Esophagus squamous epithelium (tissue), 5 donors: ENCODE results near the gene ARHGAP28. TPM values are rescaled to one million over a fixed set of nuclear protein-coding genes. Genes with fewer than 3 reads are reported as not detected.
A peak's percentile ranks its signal among the peaks of the same experiment; 100 is the strongest.

Experiments used
- DNase-seq: peaks from one replicate; lab custom pipeline; 2025; lab: John Stamatoyannopoulos, UW
- H3K27ac ChIP-seq, 4 donors: fragments of 200-600 bp; sonication (generic); one replicate each; pipeline ENCODE4 v1.5.1; 2016 to 2019; ENCODE audit warnings: mild to moderate bottlenecking in 1 of 4
- H3K27me3 ChIP-seq, 4 donors: fragments of 200-600 bp; sonication (generic); 1 replicate in 3 of 4; 2 replicates in 1 of 4; pipeline versions ENCODE4 v1.5.1 to v1.6.0; 2017 to 2021; ENCODE audit warnings: antibody characterized with exemption in 1 of 4
- H3K36me3 ChIP-seq, 3 donors: fragments of 200-600 bp; sonication (generic); one replicate each; pipeline ENCODE4 v1.5.1; 2016 to 2019
- H3K4me1 ChIP-seq, 3 donors: fragments of 200-600 bp; sonication (generic); one replicate each; pipeline ENCODE4 v1.5.1; 2017 to 2019
- H3K4me3 ChIP-seq, 4 donors: fragments of 200-600 bp; sonication (generic); 1 replicate in 3 of 4; 2 replicates in 1 of 4; pipeline ENCODE4 v1.5.1; 2016 to 2019; ENCODE audit warnings: mild to moderate bottlenecking in 2 of 4, moderate library complexity in 1 of 4
- H3K9me3 ChIP-seq, 3 donors: fragments of 200-600 bp; sonication (generic); one replicate each; pipeline ENCODE4 v1.5.1; 2016 to 2019
- POLR2A ChIP-seq, 4 donors: fragments of 450-650 bp; IDR thresholded peaks; one replicate each; pipeline ENCODE4 v1.6.1; 2017; ENCODE audit warnings: antibody characterized with exemption in 4 of 4, mild to moderate bottlenecking in 4 of 4, moderate library complexity in 3 of 4
- WGBS, 2 donors: methylation state at CpG; one replicate each; pipeline ENCODE4 v1.1.5; 2018; 5-methylcytosine and 5-hydroxymethylcytosine counted together
- intact Hi-C: fragments of 100-400 bp; cut with DNase I; formaldehyde crosslinking; loops from one replicate; pipeline ENCODE4 v1.15.0; 2022
- total RNA-seq, 4 donors: library from RNA; depleted of rRNA; stranded (reverse); fragments of >200 nt; gene quantifications; one replicate each; pipeline ENCODE4 v1.1.0, GENCODE V29; 2016
- TF ChIP-seq, protein P1 (sequence below), 6 experiments: fragments of 450-650 bp in 4 of 6; fragments of 200-600 bp in 2 of 6; sonication (generic) in 2 of 6; IDR thresholded peaks; one replicate each; pipeline ENCODE4 v1.5.1; 2016 to 2019; ENCODE audit warnings: antibody characterized with exemption in 6 of 6, mild to moderate bottlenecking in 4 of 6, moderate library complexity in 4 of 6
- donor health status: DM: yes; HTN: yes; CAD: no.

Gene ARHGAP28
- total RNA-seq, 4 donors from 2014 or later, result 1.2 to 4.8 (median 3.4) TPM

DNA sequence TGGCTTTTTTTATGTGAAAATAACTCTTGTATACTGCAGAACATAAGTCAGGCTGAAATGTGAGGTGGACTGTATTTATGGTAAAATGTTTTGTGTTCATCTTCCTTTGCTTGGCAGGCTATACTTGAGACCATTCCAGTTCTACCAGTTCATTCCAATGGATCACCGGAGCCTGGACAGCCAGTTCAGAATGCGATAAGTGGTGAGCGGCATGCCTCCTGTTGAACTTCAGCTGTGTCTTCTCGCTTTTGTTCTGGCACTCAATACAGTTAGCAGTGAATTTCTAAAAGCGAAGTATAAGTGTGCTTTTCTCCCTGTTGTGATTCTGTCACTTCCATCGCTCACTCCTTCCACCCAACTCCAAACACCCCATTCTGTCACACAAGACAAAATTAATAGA lies 138.5 kb downstream of the ARHGAP28 start:
- Histone ChIP-seq H3K27ac (no peak overlapping the region), H3K4me3 (no peak overlapping the region), H3K36me3 (no peaks in the 10 kb centered on the region), H3K9me3 (no peaks in the 10 kb centered on the region), H3K27me3 (no peaks in the 10 kb centered on the region), H3K4me1 (no peaks in the 10 kb centered on the region)
- 79 to 87% methylated on average over 6 of the region's 6 CpGs for WGBS, 2 donors
- no peak for DNase-seq
- intact Hi-C loops, result no loop called here
- TF ChIP-seq, protein P1, sequence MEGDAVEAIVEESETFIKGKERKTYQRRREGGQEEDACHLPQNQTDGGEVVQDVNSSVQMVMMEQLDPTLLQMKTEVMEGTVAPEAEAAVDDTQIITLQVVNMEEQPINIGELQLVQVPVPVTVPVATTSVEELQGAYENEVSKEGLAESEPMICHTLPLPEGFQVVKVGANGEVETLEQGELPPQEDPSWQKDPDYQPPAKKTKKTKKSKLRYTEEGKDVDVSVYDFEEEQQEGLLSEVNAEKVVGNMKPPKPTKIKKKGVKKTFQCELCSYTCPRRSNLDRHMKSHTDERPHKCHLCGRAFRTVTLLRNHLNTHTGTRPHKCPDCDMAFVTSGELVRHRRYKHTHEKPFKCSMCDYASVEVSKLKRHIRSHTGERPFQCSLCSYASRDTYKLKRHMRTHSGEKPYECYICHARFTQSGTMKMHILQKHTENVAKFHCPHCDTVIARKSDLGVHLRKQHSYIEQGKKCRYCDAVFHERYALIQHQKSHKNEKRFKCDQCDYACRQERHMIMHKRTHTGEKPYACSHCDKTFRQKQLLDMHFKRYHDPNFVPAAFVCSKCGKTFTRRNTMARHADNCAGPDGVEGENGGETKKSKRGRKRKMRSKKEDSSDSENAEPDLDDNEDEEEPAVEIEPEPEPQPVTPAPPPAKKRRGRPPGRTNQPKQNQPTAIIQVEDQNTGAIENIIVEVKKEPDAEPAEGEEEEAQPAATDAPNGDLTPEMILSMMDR (IDR thresholded peaks at IDR 0.05), result no peak
- no peak for TF ChIP-seq POLR2A (IDR thresholded peaks at IDR 0.05)

GRCh38 chr18:6871566-6871965 lies 142.1 kb downstream of the ARHGAP28 start:
- Histone ChIP-seq H3K9me3 (no peaks in the 10 kb centered on the region), H3K4me1 (no peaks in the 10 kb centered on the region), H3K4me3 (no peak overlapping the region), H3K27ac (no peak overlapping the region), H3K36me3 (no peaks in the 10 kb centered on the region), H3K27me3 (no peaks in the 10 kb centered on the region)
- 80 to 88% methylated on average over 6 of the region's 6 CpGs for WGBS, 2 donors
- no peak for TF ChIP-seq POLR2A (IDR thresholded peaks at IDR 0.05)
- TF ChIP-seq, protein P1 (IDR thresholded peaks at IDR 0.05), result no peak
- no peak for DNase-seq
- intact Hi-C loops, result no loop called here

DNA sequence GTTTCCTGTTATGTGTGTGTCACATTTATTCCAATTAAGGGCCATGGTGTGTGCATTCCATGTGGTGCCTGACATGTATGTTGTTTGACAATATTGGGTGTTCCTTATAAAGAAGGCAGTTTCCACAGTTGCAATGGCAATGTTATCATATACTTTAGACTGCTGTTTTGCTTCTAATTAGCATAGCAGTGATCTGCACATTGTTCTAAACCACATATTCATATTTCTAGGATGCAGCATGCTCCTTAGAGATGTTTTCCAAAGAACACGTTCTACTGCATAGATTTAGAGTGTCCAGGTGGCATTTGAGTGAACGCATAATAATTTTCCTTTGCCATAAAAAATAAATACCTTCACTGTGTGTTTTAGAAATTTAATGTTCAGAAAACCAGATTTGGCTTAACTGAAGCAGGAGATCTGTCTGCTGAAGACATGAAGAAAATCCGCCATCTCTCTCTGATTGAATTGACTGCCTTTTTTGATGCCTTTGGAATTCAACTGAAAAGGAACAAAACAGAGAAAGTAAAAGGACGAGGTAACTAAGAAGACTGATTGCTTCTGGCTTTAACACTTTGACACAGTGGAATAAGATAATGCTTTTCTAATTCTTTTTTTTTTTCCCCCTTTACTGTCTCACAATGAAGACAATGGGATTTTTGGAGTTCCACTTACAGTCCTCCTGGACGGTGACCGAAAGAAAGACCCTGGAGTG lies 143.7 kb downstream of the ARHGAP28 start:
- 81 to 88% methylated on average over 6 of the region's 6 CpGs for WGBS, 2 donors
- no peaks in the 10 kb centered on the region for H3K36me3 ChIP-seq
- H3K27me3 ChIP-seq, result no peaks in the 10 kb centered on the region
- DNase-seq, result no peak
- H3K9me3 ChIP-seq, result no peaks in the 10 kb centered on the region
- intact Hi-C loops, result no loop called here
- no peak overlapping the region for H3K27ac ChIP-seq
- TF ChIP-seq, protein P1 (IDR thresholded peaks at IDR 0.05), result no peak
- TF ChIP-seq POLR2A (IDR thresholded peaks at IDR 0.05), result no peak
- H3K4me3 ChIP-seq, result no peak overlapping the region
- no peaks in the 10 kb centered on the region for H3K4me1 ChIP-seq

DNA sequence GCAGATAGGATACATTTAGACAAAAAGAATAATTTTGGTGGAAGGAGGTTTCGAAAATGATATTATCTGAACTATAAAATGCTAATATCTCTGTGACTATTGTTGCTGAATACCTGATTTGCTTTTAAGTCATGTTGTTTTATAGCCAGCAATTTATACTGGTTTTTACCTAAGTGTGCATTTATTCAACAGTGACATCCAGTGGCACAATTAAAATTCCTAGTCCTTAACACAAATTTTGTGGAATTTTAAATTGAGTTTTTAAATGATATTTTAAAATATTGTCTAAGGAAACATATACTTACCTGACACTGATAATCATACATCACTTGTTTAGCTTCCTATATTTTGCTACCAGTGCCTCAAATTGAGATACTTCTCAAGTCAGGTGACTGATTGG lies 144.8 kb downstream of the ARHGAP28 start:
- Histone ChIP-seq H3K27me3 (no peaks in the 10 kb centered on the region), H3K4me3 (no peak overlapping the region), H3K9me3 (no peaks in the 10 kb centered on the region), H3K4me1 (peaks cover 0 to 7% (median 2%) of the 10 kb centered on the region in 3 donors), H3K27ac (no peak overlapping the region), H3K36me3 (no peaks in the 10 kb centered on the region)
- DNase-seq, result no peak
- 61 to 68% methylated on average over 1 of the region's 1 CpG for WGBS, 2 donors
- intact Hi-C loops, result no loop called here
- TF ChIP-seq POLR2A (IDR thresholded peaks at IDR 0.05), result no peak
- TF ChIP-seq, protein P1 (IDR thresholded peaks at IDR 0.05), result peak in 1 of 6 experiments; percentile 21

DNA sequence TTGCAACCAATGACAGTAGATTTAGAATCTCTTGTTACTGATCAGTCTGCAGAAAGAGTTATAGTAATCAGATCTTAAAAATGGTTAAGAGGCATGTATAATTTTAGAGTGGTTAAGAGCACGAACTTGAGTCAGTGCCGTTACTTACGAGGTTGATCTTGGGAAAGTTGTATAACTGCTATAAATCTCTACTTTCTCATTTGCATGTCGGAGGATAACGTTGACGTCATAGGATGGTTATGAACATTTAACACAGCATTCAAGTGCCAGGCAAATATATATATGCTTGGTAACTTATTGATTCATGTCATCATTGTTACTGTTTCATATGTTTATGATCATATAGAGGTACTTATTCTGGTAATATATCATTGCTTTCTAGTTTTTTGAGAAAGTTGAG lies 146.2 kb downstream of the ARHGAP28 start:
- 85 to 90% methylated on average over 6 of the region's 6 CpGs for WGBS, 2 donors

More for the DNA sequence above, 146.2 kb downstream of the ARHGAP28 start:
- no peak for DNase-seq
- Histone ChIP-seq H3K4me3 (no peak overlapping the region), H3K4me1 (peaks cover 5 to 21% (median 11%) of the 10 kb centered on the region in 3 donors), H3K27me3 (no peaks in the 10 kb centered on the region), H3K27ac (no peak overlapping the region), H3K9me3 (no peaks in the 10 kb centered on the region), H3K36me3 (no peaks in the 10 kb centered on the region)
- no peak for TF ChIP-seq POLR2A (IDR thresholded peaks at IDR 0.05)
- TF ChIP-seq, protein P1 (IDR thresholded peaks at IDR 0.05), result no peak
- intact Hi-C loops, result no loop called here
